Fibroblast of skin of left quadriceps (primary cell): ENCODE data around the gene UBL4B.

Source experiments
- DNase-seq, 2 experiments: peaks; one replicate each; pipeline ENCODE4 v3.0.0-alpha.2; 2013; ENCODE audit warnings: low read depth in 2 of 2

The UBL4B gene

GRCh38 chr1:110113551-110113950, 1.3 kb downstream of the UBL4B start:
- no peak for DNase-seq

- no peak for DNase-seq
Observed at GRCh38 chr1:110114173-110114572, 1.9 kb downstream of the UBL4B start.

GRCh38 chr1:110114784-110115183, 2.5 kb downstream of the UBL4B start:
- no peak for DNase-seq

GRCh38 chr1:110118636-110119396, 6.6 kb downstream of the UBL4B start:
- DNase-seq: no peak

GRCh38 chr1:110119843-110120242, 7.6 kb downstream of the UBL4B start:
- DNase-seq: no peak

GRCh38 chr1:110120960-110121561, 8.8 kb downstream of the UBL4B start:
- no peak for DNase-seq

GRCh38 chr1:110123224-110123623, 11.0 kb downstream of the UBL4B start:
- DNase-seq: no peak

GRCh38 chr1:110125810-110126209, 13.6 kb downstream of the UBL4B start:
- DNase-seq: no peak

GRCh38 chr1:110130113-110130591, 17.9 kb downstream of the UBL4B start:
- DNase-seq: no peak

GRCh38 chr1:110130989-110131388, 18.7 kb downstream of the UBL4B start:
- no peak for DNase-seq

- no peak for DNase-seq
Observed at GRCh38 chr1:110132682-110133081, 20.4 kb downstream of the UBL4B start.

GRCh38 chr1:110133436-110133835, 21.2 kb downstream of the UBL4B start:
- DNase-seq: no peak

GRCh38 chr1:110134050-110134595, 21.9 kb downstream of the UBL4B start:
- no peak for DNase-seq

- no peak for DNase-seq
Observed at GRCh38 chr1:110135246-110135645, 23.0 kb downstream of the UBL4B start.

- no peak for DNase-seq
Observed at GRCh38 chr1:110135666-110136065, 23.4 kb downstream of the UBL4B start.

- no peak for DNase-seq
Observed at GRCh38 chr1:110136911-110137310, 24.7 kb downstream of the UBL4B start.

- DNase-seq: no peak
Observed at GRCh38 chr1:110138956-110139355, 26.7 kb downstream of the UBL4B start.

- DNase-seq: no peak
Observed at GRCh38 chr1:110144366-110144765, 32.1 kb downstream of the UBL4B start.

- DNase-seq: no peak
Observed at GRCh38 chr1:110148961-110149360, 36.7 kb downstream of the UBL4B start.

GRCh38 chr1:110150330-110151174, 38.3 kb downstream of the UBL4B start, which contains the start of gene SLC6A17:
TSS of gene SLC6A17 (plus strand) at chr1:110150494. CDS start at chr1:110166930, 16,436 bp downstream.
- DNase-seq: no peak

GRCh38 chr1:110151175-110151669, 39.0 kb downstream of the UBL4B start:
- no peak for DNase-seq
